ENCODE measurements around the gene DARS2.
"Not testable (repeated sequence)": the region's sequence is repeated elsewhere in the genome, so short reads cannot be mapped to it uniquely, and the experiment has no call there.

DARS2 gene

DNA sequence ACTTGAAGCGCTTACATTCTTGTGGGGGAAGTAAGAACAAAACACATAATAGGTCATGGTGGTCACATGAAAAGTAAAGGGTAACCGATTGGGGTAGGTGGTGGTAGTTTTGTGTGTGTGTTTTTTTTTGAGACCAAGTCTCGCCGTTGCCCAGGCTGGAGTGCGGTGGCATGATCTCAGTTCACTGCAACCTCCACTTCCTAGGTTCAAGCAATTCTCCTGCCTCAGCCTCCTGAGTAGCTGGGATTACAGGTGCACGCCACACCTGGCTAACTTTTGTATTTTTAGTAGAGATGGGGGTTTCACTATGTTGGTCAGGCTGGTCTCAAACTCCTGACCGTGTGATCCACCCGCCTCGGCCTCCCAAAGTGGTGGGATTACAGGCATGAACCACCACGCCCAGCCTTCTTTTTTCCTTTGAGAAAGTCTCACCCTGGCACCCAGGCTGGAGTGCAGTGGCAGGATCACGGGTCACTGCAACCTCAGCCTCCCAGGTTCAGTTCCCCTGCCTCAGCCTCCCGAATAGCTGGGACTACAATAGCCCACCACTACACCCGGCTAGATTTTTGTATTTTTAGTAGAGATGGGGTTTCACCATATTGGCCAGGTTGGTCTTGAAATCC, 37.8 kb downstream of the DARS2 start:
- DNase-seq (ENCODE audit: low spot score) = not testable (repeated sequence)

GRCh38 chr1:173862769-173863223, 38.3 kb downstream of the DARS2 start:
- DNase-seq (ENCODE audit: low spot score) = no peak

- DNase-seq (ENCODE audit: low spot score) = no peak
These were observed 39.0 kb downstream of the DARS2 start for GRCh38 chr1:173863224-173864161.

- no peak for DNase-seq (ENCODE audit: low spot score)
These were observed 39.9 kb downstream of the DARS2 start for GRCh38 chr1:173864179-173864867.

GRCh38 chr1:173865468-173866164, 41.1 kb downstream of the DARS2 start:
- DNase-seq (ENCODE audit: low spot score) = no peak

DNA sequence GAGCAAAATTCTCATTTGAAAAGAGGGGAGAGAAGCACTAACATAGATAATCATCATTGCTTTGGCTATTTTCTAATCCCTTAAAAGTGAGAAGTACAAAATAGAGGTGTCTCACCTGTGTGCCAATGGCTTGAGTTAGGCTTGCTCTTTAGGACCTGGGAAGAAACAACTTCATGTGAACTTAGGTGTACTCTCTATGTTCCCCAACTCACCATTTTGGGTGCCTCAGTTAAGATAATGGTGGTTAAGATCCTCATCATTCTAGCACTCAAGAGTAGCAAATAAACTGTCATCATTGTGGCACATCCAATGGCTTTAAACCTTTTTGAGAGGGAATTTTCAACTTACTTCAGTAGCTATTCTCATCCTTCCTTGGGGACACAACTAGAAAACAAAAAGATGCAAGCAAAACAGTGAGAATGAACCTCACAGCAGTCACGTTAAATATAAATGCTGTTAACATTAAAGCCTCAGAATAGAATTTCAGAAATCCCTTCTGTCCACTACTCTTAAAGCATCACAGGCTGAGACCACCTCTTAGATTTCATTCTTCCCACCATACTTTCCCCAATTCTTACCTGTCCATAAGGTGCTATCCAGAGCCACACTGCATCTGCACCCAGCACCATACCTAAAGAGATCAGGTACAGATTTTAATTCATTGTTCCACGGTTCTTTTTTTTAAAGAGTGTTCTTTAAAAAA, 42.1 kb downstream of the DARS2 start:
- DNase-seq (ENCODE audit: low spot score) = no peak

GRCh38 chr1:173867141-173867752, 42.8 kb downstream of the DARS2 start:
- DNase-seq (ENCODE audit: low spot score) = no peak

- peak; percentile 99 for DNase-seq (ENCODE audit: low spot score)
These were observed 43.3 kb downstream of the DARS2 start, which contains the start of gene GAS5 for GRCh38 chr1:173867753-173868265. TSS of gene GAS5 (minus strand) at chr1:173867989.

- DNase-seq (ENCODE audit: low spot score) = no peak
These were observed 44.0 kb downstream of the DARS2 start, which contains the start of gene ZBTB37 for GRCh38 chr1:173868266-173869020. TSS of gene ZBTB37 (plus strand) at chr1:173868380. CDS start at chr1:173870226, 1,846 bp downstream.

GRCh38 chr1:173869021-173869359, 44.5 kb downstream of the DARS2 start:
- no peak for DNase-seq (ENCODE audit: low spot score)

DNA sequence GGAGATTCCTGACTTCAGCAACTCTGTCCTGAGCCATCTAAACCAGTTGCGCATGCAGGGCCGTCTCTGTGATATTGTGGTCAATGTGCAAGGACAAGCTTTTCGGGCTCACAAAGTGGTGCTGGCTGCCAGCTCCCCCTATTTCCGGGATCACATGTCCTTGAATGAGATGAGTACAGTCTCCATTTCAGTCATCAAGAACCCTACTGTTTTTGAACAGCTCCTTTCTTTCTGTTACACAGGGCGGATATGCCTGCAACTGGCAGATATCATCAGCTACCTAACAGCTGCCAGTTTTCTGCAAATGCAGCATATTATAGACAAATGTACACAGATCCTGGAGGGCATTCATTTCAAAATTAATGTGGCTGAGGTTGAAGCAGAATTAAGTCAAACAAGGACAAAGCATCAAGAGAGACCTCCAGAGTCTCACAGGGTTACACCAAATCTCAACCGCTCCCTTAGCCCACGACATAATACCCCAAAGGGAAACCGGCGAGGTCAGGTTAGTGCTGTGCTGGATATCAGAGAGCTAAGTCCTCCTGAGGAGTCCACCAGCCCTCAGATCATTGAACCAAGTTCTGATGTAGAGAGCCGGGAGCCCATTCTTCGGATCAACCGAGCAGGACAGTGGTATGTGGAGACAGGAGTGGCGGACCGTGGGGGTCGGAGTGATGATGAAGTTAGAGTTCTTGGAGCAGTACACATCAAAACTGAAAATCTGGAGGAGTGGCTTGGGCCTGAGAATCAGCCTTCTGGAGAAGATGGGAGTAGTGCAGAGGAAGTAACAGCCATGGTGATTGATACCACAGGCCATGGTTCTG, 46.0 kb downstream of the DARS2 start:
- DNase-seq (ENCODE audit: low spot score) = no peak

GRCh38 chr1:173871091-173871490, 46.6 kb downstream of the DARS2 start:
- DNase-seq (ENCODE audit: low spot score) = no peak

- DNase-seq (ENCODE audit: low spot score) = no peak
These were observed 47.0 kb downstream of the DARS2 start for GRCh38 chr1:173871500-173871899.

GRCh38 chr1:173876732-173877131, 52.3 kb downstream of the DARS2 start:
- no peak for DNase-seq (ENCODE audit: low spot score)

GRCh38 chr1:173878251-173878650, 53.8 kb downstream of the DARS2 start:
- DNase-seq (ENCODE audit: low spot score) = no peak

GRCh38 chr1:173881117-173881516, 56.6 kb downstream of the DARS2 start:
- not testable (repeated sequence) for DNase-seq (ENCODE audit: low spot score)

- no peak for DNase-seq (ENCODE audit: low spot score)
These were observed 60.2 kb downstream of the DARS2 start for GRCh38 chr1:173884701-173885100.

DNA sequence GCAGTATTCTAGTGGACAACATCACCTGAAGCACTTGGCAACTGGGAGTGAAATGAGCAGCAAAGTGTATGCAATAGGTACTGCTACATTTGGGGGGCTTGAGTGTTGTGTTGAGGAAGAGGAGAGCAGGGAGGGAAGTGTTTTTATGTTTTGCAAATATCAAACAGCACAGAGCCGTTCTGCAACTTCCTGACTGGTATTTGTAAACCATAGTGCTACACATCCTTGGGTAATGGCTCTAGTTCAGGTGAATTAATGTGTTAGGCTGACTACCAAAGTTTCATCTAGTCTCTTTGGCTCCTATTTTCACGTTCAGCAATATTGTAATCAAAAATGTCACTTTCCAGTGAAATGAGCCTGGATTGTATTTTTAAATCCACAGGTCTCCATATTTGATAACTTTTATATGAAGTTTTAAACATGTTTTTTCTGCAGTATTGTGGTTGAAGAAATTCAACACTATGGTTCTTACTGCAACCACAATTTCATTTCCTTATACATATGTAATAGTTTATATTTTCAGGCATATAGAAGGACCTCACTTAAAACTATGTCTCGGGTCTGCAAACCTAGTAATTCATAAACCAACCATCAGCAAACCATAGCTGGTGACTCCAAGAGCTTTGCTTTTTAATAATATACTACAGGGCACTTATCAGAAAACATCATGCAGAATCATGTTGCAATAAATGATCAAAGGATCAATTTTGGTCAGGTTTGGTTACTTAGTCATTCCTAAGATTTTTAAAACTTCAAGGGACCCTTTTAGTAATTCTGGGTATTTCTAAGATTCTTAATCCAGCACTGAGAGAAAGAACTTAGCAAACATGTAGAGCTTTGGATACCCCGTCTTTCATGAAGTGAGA, 62.5 kb downstream of the DARS2 start:
- DNase-seq (ENCODE audit: low spot score) = no peak

Data from left forelimb (tissue), 1 donor.